ENCODE measurements around the gene FAM13C.

Gene FAM13C

DNA sequence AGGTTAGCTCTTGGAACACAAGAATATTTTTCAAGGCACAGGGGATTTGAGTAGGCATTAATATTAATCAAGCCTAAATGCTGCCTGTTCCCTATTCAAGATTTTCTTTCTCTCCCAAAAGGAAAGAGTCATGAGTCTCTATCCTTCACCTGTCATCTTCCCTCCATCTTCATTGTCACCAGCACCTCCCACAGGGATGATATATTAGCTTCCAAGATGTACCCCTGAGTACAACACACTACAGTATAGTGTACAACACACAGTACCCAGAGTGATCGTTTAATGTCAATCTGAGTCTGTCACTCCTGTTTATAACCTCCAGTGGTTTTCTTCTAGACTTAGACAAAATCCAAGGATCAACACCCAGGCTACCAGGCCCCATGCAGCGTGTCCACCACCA, 50.1 kb downstream of the FAM13C start:
- DNase-seq: no peak

- DNase-seq: no peak
These were observed 51.3 kb downstream of the FAM13C start for GRCh38 chr10:59311025-59311424.

GRCh38 chr10:59310324-59310914, 51.9 kb downstream of the FAM13C start:
- DNase-seq: no peak

- no peak for DNase-seq
These were observed 57.7 kb downstream of the FAM13C start for GRCh38 chr10:59304521-59305097.

DNA sequence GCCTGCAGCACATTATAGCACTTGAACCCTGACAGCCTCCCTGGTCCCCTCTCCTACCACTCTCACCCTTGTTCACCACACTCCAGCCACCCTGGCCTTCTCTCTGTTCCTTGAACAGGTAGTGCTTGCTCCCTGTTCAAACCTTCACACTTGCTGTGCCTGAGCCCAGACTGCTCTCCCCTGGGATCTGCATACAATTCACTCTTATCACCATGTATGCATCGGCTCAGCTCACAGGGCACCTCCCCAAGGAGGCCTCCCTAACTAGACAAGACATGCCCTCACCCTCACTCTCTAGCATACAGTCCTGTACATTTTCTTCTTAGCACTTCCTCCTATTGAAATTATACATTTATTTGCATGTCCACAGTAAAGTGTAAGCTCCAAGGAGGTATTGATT, 59.3 kb downstream of the FAM13C start:
- DNase-seq: no peak

DNA sequence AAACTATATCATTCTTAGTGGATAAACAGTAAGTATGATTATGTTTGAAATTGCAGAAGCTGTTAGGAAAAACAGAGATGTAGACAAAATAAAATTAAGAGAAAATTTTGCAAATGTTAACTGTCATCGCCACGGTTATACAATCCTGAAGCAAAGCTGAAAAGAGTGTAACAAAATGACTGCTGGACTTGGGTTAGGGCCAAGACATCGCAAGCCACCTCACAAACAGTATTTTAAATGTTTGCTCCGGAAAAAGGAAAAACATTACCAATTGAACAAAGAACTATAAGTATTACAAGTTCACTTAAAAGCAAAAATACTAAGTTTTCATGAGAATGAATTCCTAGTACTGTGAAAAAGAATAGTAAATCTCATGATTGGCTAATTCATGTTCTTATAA, 60.0 kb downstream of the FAM13C start:
- DNase-seq: no peak

GRCh38 chr10:59301067-59301754, 61.1 kb downstream of the FAM13C start:
- DNase-seq: no peak

GRCh38 chr10:59300386-59300785, 62.0 kb downstream of the FAM13C start:
- no peak for DNase-seq

- no peak for DNase-seq
These were observed 62.4 kb downstream of the FAM13C start for GRCh38 chr10:59299933-59300332.

DNA sequence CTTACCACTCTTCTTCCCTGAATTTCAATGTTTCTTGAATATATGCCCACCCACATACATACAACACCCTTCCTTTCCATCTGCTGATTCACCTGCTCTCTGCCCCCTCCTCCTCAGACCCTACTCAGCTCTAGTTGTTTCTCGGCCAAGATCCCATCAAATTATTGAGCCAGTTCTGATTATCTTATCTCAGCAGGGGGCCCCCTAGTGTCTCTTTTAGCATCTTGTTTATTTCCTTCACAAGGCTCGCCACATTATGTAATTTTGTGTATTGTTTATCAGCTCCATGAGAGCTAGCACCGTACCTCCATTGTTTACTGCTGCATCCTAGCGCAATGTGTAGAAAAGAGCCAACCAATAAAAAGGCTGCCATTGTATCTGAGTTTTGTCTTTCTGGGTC, 71.9 kb downstream of the FAM13C start:
- DNase-seq: no peak

GRCh38 chr10:59289853-59290252, 72.5 kb downstream of the FAM13C start:
- DNase-seq: no peak

DNA sequence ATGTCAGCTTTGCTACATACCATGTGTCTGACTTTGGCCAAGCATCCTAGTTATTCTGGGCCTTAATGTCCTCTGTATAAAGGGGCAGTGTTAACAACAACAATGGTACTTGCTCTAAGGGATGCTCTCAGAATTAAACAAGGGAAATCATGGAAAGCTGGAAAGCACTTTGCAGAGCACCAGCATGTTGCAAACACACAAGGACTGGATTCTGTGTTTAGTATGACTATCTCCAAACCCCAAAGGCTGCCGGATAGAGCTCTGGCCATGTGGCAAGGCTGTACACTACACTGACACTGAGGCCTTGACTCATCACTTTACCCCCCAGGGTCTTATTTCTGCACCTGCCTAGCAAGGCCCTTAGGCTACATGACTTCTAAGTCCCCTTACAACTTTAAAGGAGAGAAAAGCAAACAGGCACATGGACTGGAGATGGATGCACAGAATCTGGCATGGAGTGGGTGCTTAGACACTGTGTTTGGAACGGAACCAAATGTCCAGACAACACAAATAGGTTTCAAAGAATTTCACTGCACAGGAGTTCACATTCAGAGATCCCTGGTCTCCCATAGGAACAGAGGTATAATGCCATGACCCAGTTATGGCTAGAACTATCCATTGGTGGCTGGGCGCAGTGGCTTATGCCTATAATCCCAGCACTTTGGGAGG, 74.6 kb downstream of the FAM13C start:
- DNase-seq: no peak

DNA sequence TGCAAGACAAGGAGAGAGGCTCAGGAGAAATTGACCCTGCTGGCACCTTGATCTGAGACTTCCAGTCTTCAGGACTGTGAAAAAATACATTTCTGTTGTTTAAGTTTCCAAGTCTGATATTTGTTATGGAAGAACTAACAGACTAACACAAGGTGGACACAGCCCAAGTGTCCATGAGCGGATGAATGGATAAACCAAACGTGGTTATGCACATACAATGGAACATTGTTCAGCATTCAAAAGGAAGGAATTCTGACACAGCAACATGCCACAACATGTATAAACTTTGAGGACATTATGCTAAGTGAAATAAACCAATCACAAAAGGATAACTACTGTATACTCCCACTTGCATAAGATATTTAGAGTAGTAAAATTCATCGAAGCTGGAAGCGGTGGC, 76.5 kb downstream of the FAM13C start:
- no peak for DNase-seq

GRCh38 chr10:59285073-59285472, 77.3 kb downstream of the FAM13C start:
- DNase-seq: no peak

DNA sequence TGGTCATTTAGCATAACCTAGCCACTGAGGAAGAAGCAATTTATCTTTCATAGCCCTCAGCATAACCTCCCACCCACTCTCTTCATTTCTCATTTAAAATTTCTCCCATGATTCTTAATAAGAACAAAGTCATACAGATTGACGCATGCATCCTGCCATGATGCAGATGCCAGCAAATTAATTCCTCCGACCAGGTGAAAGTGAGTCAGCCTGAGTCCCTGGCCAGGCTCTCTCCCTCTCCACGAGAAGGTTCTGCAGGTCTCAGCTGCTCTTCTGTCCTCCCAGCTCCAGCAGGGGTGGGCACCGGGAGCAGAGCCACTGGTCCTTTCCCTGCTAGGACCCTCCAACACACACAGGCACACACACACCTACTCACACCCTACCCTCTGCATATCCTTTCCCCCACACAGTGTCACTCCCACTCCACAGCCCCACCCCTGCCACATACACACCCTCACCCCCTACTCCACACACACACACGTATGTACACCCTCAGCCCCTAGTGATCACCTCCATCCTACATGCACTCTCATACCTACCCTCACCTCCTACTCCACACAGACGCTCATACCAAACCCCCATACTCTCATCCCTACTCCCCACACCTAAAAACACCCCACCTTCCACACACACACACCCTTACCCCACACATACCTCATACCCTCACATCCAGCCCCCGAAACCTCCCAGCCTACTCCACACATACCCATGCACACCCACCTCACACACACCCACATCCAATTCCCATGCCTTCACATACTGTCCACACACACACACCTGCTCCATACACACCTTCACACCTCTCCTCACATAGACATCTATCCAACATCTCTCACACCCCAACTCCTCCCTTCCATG, 78.0 kb downstream of the FAM13C start:
- DNase-seq: no peak

DNA sequence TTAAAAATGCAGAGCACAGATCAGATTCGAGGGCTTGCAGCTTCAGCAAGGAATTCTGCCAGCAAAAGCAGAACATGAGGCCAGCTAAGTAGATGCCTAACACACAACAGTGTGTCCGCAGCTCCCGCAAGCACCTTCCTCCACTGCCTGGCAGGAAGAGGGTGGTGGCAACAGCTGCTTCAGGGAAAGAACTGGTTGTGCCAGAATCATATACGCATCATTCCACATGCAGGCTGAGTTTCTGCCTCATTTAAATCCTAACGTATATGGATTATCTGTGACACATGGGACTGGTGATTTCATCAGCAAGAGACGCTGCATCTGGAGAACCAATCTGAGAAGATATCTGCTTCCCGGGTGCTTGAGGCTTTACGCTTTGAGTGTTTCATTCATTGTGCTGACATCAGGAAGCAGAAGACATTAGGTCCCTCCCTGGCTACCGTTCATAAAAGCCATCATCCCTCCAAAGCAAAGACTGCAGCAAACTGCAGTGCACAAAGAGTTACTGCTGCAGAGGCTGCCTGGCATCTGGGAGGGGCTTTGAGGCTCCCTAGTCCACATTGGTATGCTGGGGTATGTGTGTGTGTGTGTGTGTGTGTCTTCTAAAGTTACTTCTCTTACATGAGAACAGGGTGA, 78.8 kb downstream of the FAM13C start:
- no peak for DNase-seq

GRCh38 chr10:59281861-59282260, 80.5 kb downstream of the FAM13C start:
- no peak for DNase-seq

DNA sequence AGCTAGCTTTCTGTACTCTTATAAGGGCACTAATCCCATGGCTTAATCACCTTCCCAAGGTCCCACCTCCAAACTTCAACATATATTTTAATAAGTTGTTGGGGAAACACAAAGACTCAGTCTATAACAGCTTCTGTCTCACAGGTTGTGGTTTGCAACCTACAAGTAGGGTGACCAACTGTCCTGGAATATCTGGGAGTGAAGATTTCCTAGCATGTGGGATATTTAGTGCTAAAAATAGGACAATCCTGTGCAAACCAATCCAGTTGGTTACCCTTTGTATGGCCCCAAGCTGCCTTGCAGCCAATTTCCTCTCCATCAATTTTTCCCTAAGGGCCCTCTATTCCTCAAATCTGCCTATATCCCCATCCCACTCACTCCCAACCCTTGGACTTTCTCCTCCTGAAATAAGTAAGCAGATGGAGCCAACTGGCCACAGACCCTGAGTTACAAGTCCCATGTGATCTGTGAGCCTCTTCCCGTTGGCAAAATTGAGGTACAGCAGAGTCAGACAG, 82.3 kb downstream of the FAM13C start:
- DNase-seq: no peak

- no peak for DNase-seq
These were observed 82.9 kb downstream of the FAM13C start for GRCh38 chr10:59279476-59279875.

GRCh38 chr10:59276919-59277318, 85.4 kb downstream of the FAM13C start:
- no peak for DNase-seq

GRCh38 chr10:59276133-59276532, 86.2 kb downstream of the FAM13C start:
- no peak for DNase-seq

GRCh38 chr10:59273445-59273844, 88.9 kb downstream of the FAM13C start:
- no peak for DNase-seq
